SU-DHL-6 (cell line): ENCODE results near the gene GASK1B.

ENCODE experiments used
- H2AFZ ChIP-seq: fragments of 200-600 bp; sonication (generic); 2 replicates; pipeline ENCODE4 v1.6.1; 2014; ENCODE audit warnings: low read depth, mild to moderate bottlenecking, moderate library complexity, mixed read lengths, antibody characterized with exemption, low read length; ENCODE audit not compliant: severe bottlenecking
- H3F3A ChIP-seq: fragments of 200-600 bp; shearing (Covaris generic); 2 replicates; pipeline ENCODE4 v1.6.0; 2016; ENCODE audit warnings: antibody characterized with exemption, mild to moderate bottlenecking; ENCODE audit not compliant: insufficient read depth
- H3K27ac ChIP-seq: fragments of 200-600 bp; sonication (generic); 2 replicates; pipeline ENCODE4 v1.5.1; 2016; ENCODE audit warnings: low read depth, mild to moderate bottlenecking, low read length, moderate library complexity, mixed read lengths
- H3K27me3 ChIP-seq: fragments of 200-600 bp; sonication (generic), shearing (Covaris generic); 2 replicates; pipeline ENCODE4 v1.6.0; 2014; ENCODE audit warnings: mild to moderate bottlenecking, low read length
- H3K36me3 ChIP-seq: fragments of 200-600 bp; sonication (generic); 2 replicates; pipeline ENCODE4 v1.6.1; 2014; ENCODE audit warnings: mild to moderate bottlenecking, low read length, mixed read lengths
- H3K4me2 ChIP-seq: fragments of 300-600, 200-600 bp; shearing (Covaris generic), sonication (generic); 2 replicates; pipeline ENCODE4 v1.6.0; 2014; ENCODE audit warnings: low read length, low read depth, mild to moderate bottlenecking; ENCODE audit not compliant: poor library complexity, severe bottlenecking
- H3K4me3 ChIP-seq: fragments of 200-600 bp; sonication (generic); 2 replicates; pipeline ENCODE4 v1.5.1; 2014; ENCODE audit warnings: antibody characterized with exemption, low read length, mild to moderate bottlenecking, mixed read lengths; ENCODE audit not compliant: insufficient read depth, poor library complexity, severe bottlenecking
- H3K79me2 ChIP-seq: fragments of 200-600 bp; sonication (generic); 2 replicates; pipeline ENCODE4 v1.6.1; 2014; ENCODE audit warnings: mild to moderate bottlenecking, low read length, moderate library complexity; ENCODE audit not compliant: insufficient read depth
- H3K9ac ChIP-seq: fragments of 200-600 bp; sonication (generic); 2 replicates; pipeline ENCODE4 v1.7.0; 2014; ENCODE audit warnings: mild to moderate bottlenecking, low read length
- H3K9me2 ChIP-seq: fragments of 200-600 bp; sonication (generic); replicated peaks from 2 replicates; pipeline ENCODE4 v1.6.1; 2014; ENCODE audit warnings: low read length; ENCODE audit not compliant: insufficient read depth
- H3K9me3 ChIP-seq: fragments of 200-600 bp; sonication (generic); 2 replicates; pipeline ENCODE4 v1.6.1; 2014; ENCODE audit warnings: low read length, mixed read lengths; ENCODE audit not compliant: insufficient read depth
- H4K20me1 ChIP-seq: fragments of 200-600 bp; sonication (generic); 2 replicates; pipeline ENCODE4 v1.6.1; 2014; ENCODE audit warnings: low read depth, mild to moderate bottlenecking, antibody characterized with exemption, low read length, moderate library complexity, mixed read lengths
- CTCF ChIP-seq: fragments of 200-600 bp; sonication (generic); IDR thresholded peaks from one replicate; pipeline ENCODE4 v1.5.1; 2017; ENCODE audit warnings: antibody characterized with exemption, mild to moderate bottlenecking, low read length, moderate library complexity; ENCODE audit not compliant: insufficient read depth, poor library complexity, severe bottlenecking
- EZH2phosphoT487 ChIP-seq: fragments of 200-600 bp; sonication (generic), shearing (Covaris generic); conservative IDR thresholded peaks from 2 replicates; pipeline ENCODE4 v1.6.1; 2018; ENCODE audit warnings: mild to moderate bottlenecking, antibody characterized with exemption, low read length, moderate library complexity, mixed read lengths

The GASK1B gene

GRCh38 chr4:158203436-158203835, 30.6 kb upstream of the GASK1B start:
- no peak overlapping the region for H3K4me3 ChIP-seq
- no peak overlapping the region for H3K27ac ChIP-seq
- no peaks in the 10 kb centered on the region for H3K79me2 ChIP-seq
- no peaks in the 10 kb centered on the region for H3K9me3 ChIP-seq
- H4K20me1 ChIP-seq = no peaks in the 10 kb centered on the region
- no peaks in the 10 kb centered on the region for H3F3A ChIP-seq
- TF ChIP-seq EZH2phosphoT487 = no peak
- no peak for TF ChIP-seq CTCF
- H3K4me2 ChIP-seq = no peak overlapping the region
- H3K27me3 ChIP-seq = no peaks in the 10 kb centered on the region
- no peaks in the 10 kb centered on the region for H3K9me2 ChIP-seq
- no peak overlapping the region for H2AFZ ChIP-seq
- H3K9ac ChIP-seq = no peak overlapping the region
- no peaks in the 10 kb centered on the region for H3K36me3 ChIP-seq

DNA sequence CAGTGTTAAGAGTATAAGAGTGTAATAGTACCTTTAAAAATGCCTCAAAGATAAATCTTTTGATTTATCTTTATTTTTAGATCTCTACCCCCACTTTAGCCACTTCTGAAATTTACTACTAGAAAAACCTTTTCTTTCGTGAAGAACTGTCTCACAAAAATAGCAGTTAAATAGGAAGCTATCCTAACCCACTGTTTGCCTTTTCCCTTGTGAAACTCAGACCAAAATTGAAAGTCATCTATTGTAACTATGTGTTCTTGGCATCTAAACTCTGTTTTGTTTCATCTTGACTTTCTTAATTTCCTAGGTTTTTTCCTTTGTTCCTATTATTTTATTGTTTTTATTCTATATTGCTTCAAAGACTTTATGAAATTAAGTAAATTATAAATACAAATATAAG, 29.7 kb upstream of the GASK1B start:
- Histone ChIP-seq H3K4me2 (no peak overlapping the region), H3K9ac (no peak overlapping the region), H3K27ac (no peak overlapping the region), H2AFZ (no peak overlapping the region), H3K36me3 (no peaks in the 10 kb centered on the region), H3K27me3 (no peaks in the 10 kb centered on the region), H3K4me3 (no peak overlapping the region), H3F3A (no peaks in the 10 kb centered on the region), H4K20me1 (no peaks in the 10 kb centered on the region), H3K9me3 (no peaks in the 10 kb centered on the region), H3K9me2 (no peaks in the 10 kb centered on the region), H3K79me2 (no peaks in the 10 kb centered on the region)
- TF ChIP-seq EZH2phosphoT487 = no peak
- TF ChIP-seq CTCF = no peak

DNA sequence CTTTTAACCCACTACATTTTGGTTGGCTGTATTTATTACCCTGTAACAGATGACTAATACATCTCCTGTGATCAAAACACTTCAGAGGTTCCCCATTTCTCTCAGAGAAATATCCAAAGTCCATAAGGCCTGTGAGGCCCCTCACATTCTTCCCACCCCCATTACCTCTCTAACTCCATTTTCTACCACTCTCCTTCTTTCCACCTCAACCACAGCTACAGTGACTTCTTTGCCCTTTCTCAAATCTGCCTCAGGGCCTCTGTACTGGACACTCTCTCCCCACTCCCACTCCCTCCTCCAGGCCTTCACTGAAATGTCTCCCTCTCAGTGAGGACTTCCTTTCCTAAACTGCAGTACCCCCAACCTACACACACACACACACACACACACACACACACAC, 29.1 kb upstream of the GASK1B start:
- no peak overlapping the region for H3K4me2 ChIP-seq
- H3K27ac ChIP-seq = no peak overlapping the region
- H3K9me3 ChIP-seq = no peaks in the 10 kb centered on the region
- TF ChIP-seq EZH2phosphoT487 = no peak
- TF ChIP-seq CTCF = no peak
- H3K9ac ChIP-seq = no peak overlapping the region
- H3K79me2 ChIP-seq = no peaks in the 10 kb centered on the region
- no peaks in the 10 kb centered on the region for H3F3A ChIP-seq
- H3K9me2 ChIP-seq = no peaks in the 10 kb centered on the region
- no peaks in the 10 kb centered on the region for H3K36me3 ChIP-seq
- H3K4me3 ChIP-seq = no peak overlapping the region
- H3K27me3 ChIP-seq = no peaks in the 10 kb centered on the region
- H4K20me1 ChIP-seq = no peaks in the 10 kb centered on the region
- no peak overlapping the region for H2AFZ ChIP-seq

DNA sequence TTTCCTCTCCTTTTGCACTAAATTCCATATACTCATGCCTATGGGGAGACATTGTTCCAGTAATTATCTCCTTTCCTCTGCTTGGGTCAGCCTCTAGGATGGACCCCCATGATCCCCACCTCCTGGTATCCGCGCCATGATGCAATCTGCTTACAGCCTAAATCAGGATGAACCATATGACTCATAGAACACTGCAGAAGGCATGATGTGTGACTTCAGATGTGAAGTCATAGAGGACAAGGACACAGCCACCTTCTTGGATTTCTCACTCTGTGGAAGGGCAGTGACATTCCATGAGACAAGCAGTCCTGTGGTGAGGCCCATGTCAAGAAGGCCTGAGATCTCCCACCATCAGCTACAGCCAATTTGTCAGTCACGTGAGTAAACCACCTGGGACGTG, 28.5 kb upstream of the GASK1B start:
- no peaks in the 10 kb centered on the region for H3K36me3 ChIP-seq
- no peaks in the 10 kb centered on the region for H3K9me2 ChIP-seq
- no peaks in the 10 kb centered on the region for H4K20me1 ChIP-seq
- H2AFZ ChIP-seq = no peak overlapping the region
- no peak overlapping the region for H3K9ac ChIP-seq
- no peaks in the 10 kb centered on the region for H3K9me3 ChIP-seq
- TF ChIP-seq CTCF (no peak), EZH2phosphoT487 (no peak)
- H3F3A ChIP-seq = no peaks in the 10 kb centered on the region
- no peak overlapping the region for H3K4me2 ChIP-seq
- no peak overlapping the region for H3K27ac ChIP-seq
- H3K4me3 ChIP-seq = no peak overlapping the region
- no peaks in the 10 kb centered on the region for H3K79me2 ChIP-seq
- H3K27me3 ChIP-seq = no peaks in the 10 kb centered on the region
